Mucosa of descending colon (tissue), 3 donors: ENCODE results near the gene BCORL1. TPM values are rescaled to one million over a fixed set of nuclear protein-coding genes. Genes with fewer than 3 reads are reported as not detected.

Experiments
- ATAC-seq: fragments of 200-7000 bp; cut with Tn5 transposase; one replicate; pipeline ENCODE4 v1.9.1; 2020; ENCODE audit warnings: mild to moderate bottlenecking, moderate library complexity
- DNase-seq, 3 donors: peaks; one replicate each; pipeline ENCODE4 v3.0.0-alpha.2; 2020
- H3K36me3 ChIP-seq: fragments of 200-600 bp; one replicate; pipeline ENCODE4 v1.8.0; 2021; ENCODE audit warnings: low read depth, mild to moderate bottlenecking
- H3K4me1 ChIP-seq: fragments of 200-600 bp; one replicate; pipeline ENCODE4 v1.8.0; 2021; ENCODE audit warnings: low read depth, mild to moderate bottlenecking
- H3K4me3 ChIP-seq: fragments of 200-600 bp; one replicate; pipeline ENCODE4 v1.8.0; 2021; ENCODE audit warnings: mild to moderate bottlenecking
- H3K9me3 ChIP-seq: fragments of 200-600 bp; one replicate; pipeline ENCODE4 v1.8.0; 2021; ENCODE audit warnings: mild to moderate bottlenecking
- CTCF ChIP-seq: fragments of 200-600 bp; IDR thresholded peaks from one replicate; pipeline ENCODE4 v1.8.0; 2022; ENCODE audit warnings: antibody characterized with exemption, mild to moderate bottlenecking
- intact Hi-C, 2 donors: fragments of 100-400 bp; cut with DNase I in 1 of 2; cut with micrococcal nuclease in 1 of 2; formaldehyde crosslinking; loops; one replicate each; pipeline versions ENCODE4 v1.11.0 to v1.11.1; 2022; cut with DNase I, micrococcal nuclease
- total RNA-seq, 3 donors: library from RNA; stranded (reverse); fragmentation: NEBNext Ultra II Directional in 2 of 3; extraction: Animal tissue kit (Norgen Biotek cat#: 25700) in 2 of 3; gene quantifications; one replicate each; pipeline versions ENCODE4 v1.2.1 to v1.2.4, GENCODE V29; 2021 to 2023
- donor health status: DM: no; HTN: no; CAD: no; lungs with moderate emphysema.
- donor health status: DM: no; HTN: no; CAD: no.
- donor health status: DM: no; HTN: yes; CAD: no.

Gene BCORL1
- total RNA-seq, 3 donors from 2014 or later, result 7.3 to 24.2 (median 10.0) TPM

DNA sequence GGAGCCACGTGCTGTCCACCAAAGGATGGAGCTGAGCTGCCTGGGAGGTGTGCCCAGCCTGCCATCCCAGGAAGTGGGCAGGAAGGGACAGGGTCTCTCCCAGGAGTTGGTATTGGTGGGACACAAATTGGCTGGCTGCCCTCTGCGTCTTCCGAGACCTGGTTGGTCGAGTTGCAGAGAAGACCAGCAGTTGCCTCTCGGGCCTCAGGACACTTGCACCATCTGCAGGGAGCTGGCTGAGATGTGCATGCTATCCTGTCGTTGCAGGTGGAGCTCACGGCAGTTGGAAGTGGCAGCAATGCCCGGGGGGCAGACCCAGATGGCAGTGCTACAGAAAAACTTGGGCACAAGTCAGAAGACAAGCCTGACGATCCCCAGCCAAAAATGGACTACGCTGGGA is 30.2 kb downstream of the BCORL1 start:
- DNase-seq, result no peak
- Histone ChIP-seq H3K4me3 (no peak overlapping the region), H3K4me1 (no peaks in the 10 kb centered on the region), H3K9me3 (no peaks in the 10 kb centered on the region), H3K36me3 (no peaks in the 10 kb centered on the region)
- intact Hi-C loops, result no loop called here
- no peak for ATAC-seq
- no peak for TF ChIP-seq CTCF

- no peak for ATAC-seq
- no peak for DNase-seq
- intact Hi-C loops, result no loop called here
- Histone ChIP-seq H3K4me1 (no peaks in the 10 kb centered on the region), H3K4me3 (no peak overlapping the region), H3K9me3 (no peaks in the 10 kb centered on the region), H3K36me3 (no peaks in the 10 kb centered on the region)
- no peak for TF ChIP-seq CTCF
Observed at GRCh38 chrX:130013661-130014060, 31.2 kb downstream of the BCORL1 start.

DNA sequence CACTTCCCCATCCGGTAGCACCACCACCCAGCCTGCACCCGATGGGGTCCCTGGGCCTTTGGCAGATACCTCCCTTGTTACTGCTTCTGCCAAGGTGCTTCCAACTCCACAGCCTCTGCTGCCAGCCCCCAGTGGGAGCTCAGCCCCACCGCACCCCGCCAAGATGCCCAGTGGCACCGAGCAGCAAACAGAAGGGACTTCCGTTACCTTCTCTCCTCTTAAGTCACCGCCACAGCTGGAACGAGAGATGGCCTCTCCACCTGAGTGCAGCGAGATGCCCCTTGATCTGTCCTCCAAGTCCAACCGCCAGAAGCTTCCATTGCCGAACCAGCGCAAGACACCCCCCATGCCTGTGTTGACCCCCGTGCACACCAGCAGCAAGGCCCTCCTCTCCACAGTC is 31.9 kb downstream of the BCORL1 start:
- DNase-seq, result no peak
- intact Hi-C loops, result no loop called here
- no peak for ATAC-seq
- TF ChIP-seq CTCF, result no peak
- no peaks in the 10 kb centered on the region for H3K9me3 ChIP-seq
- H3K4me3 ChIP-seq, result no peak overlapping the region
- no peaks in the 10 kb centered on the region for H3K4me1 ChIP-seq
- no peaks in the 10 kb centered on the region for H3K36me3 ChIP-seq

- DNase-seq (no peak), ATAC-seq (no peak)
- intact Hi-C loops, result no loop called here
- Histone ChIP-seq H3K4me3 (no peak overlapping the region), H3K9me3 (no peaks in the 10 kb centered on the region), H3K36me3 (no peaks in the 10 kb centered on the region), H3K4me1 (no peaks in the 10 kb centered on the region)
- no peak for TF ChIP-seq CTCF
Observed at GRCh38 chrX:130014770-130015169, 32.3 kb downstream of the BCORL1 start.

- no peak for TF ChIP-seq CTCF
- H3K9me3 ChIP-seq, result no peaks in the 10 kb centered on the region
- no peak overlapping the region for H3K4me3 ChIP-seq
- no peak for ATAC-seq
- no peaks in the 10 kb centered on the region for H3K36me3 ChIP-seq
- intact Hi-C loops, result no loop called here
- no peak for DNase-seq
- no peaks in the 10 kb centered on the region for H3K4me1 ChIP-seq
Observed at GRCh38 chrX:130015181-130015580, 32.7 kb downstream of the BCORL1 start.

DNA sequence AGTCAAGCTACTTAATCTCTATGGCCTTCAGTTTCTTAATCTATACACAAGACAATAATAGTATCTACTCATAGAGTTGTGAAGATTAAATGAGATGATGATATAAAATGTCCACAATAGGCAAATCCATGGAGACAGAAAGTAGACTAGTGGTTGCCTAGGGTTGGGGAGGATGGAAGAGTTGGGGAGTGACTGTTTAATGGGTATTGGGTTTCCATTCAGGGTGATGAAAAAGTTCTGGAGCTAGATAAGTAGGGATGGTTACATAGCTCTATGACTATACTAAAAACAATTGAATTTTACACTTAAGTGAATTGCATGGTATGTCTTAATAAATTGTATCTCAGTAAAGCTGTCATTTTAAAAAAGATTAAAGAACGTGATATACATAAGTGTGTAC is 35.7 kb downstream of the BCORL1 start:
- no peak for DNase-seq
- TF ChIP-seq CTCF, result no peak

More for the DNA sequence above, 35.7 kb downstream of the BCORL1 start:
- no peaks in the 10 kb centered on the region for H3K4me1 ChIP-seq
- ATAC-seq, result no peak
- H3K9me3 ChIP-seq, result no peaks in the 10 kb centered on the region
- intact Hi-C loops, result no loop called here
- H3K36me3 ChIP-seq, result no peaks in the 10 kb centered on the region
- H3K4me3 ChIP-seq, result no peak overlapping the region
